HCT116 (cell line): ENCODE measurements around the gene DPH2. TPM values are rescaled to one million over a fixed set of nuclear protein-coding genes. Genes with fewer than 3 reads are reported as not detected.

Source experiments
- ATAC-seq: fragments of 200-7000 bp; cut with Tn5 transposase; 2 replicates; pipeline ENCODE4 v1.9.1; 2020; ENCODE audit warnings: mild to moderate bottlenecking, moderate library complexity
- BruUV-seq: library from RNA; stranded (reverse); fragments of 400-500 nt; replicated peaks from 2 replicates; lab custom pipeline; 2021; lab: Mats Ljungman, UMichigan
- CTCF ChIA-PET: fragments of 300-600 bp; sonication (Branson Sonifier 250); formaldehyde crosslinking; loops from one replicate; lab custom pipeline; 2021; ENCODE audit warnings: antibody characterized with exemption; lab: Charles Lee
- POLR2A ChIA-PET: fragments of 300-600, 350-600 bp; sonication (Branson Sonifier 250); formaldehyde crosslinking; loops from one replicate; lab custom pipeline; 2021; ENCODE audit warnings: antibody characterized with exemption; lab: Charles Lee
- RAD21 ChIA-PET, 2 experiments: fragments of 300-600 bp; sonication (Branson Sonifier 250); formaldehyde crosslinking; loops; one replicate each; lab custom pipeline; 2023; ENCODE audit warnings: low total read pairs in 2 of 2; ENCODE audit not compliant: uncharacterized antibody in 2 of 2, unreplicated experiment in 2 of 2, low non-redundant PET in 1 of 2; lab: Charles Lee
- DNase-seq: peaks from one replicate; pipeline ENCODE4 v3.0.0-alpha.2; 2010; ENCODE audit warnings: low read depth, low spot score
- H2AFZ ChIP-seq: fragments of 200-600 bp; shearing (Covaris generic), sonication (generic); 2 replicates; pipeline ENCODE4 v1.6.1; 2017; ENCODE audit warnings: low read depth, mixed run types, mixed read lengths, antibody characterized with exemption, low read length; ENCODE audit not compliant: poor library complexity, severe bottlenecking
- H3K27ac ChIP-seq: 2 replicates; pipeline ENCODE4 v1.5.1; 2012; ENCODE audit warnings: low read depth, low read length
- H3K27me3 ChIP-seq: fragments of 200-600 bp; sonication (generic); 2 replicates; pipeline ENCODE4 v1.6.1; 2016; ENCODE audit warnings: mixed run types, low read length, mixed read lengths; ENCODE audit not compliant: insufficient read depth
- H3K36me3 ChIP-seq, 2 experiments: fragments of 200-500 bp in 1 of 2; fragments of 200-600 bp in 1 of 2; sonication (Bioruptor generic) in 1 of 2; sonication (generic) in 1 of 2; 2 replicates each; pipeline versions ENCODE4 v1.5.1 to v1.6.1; 2014 to 2016; ENCODE audit warnings: low read length in 2 of 2, inconsistent platforms in 1 of 2, mixed read lengths in 1 of 2, mixed run types in 1 of 2; ENCODE audit not compliant: insufficient read depth in 2 of 2, control insufficient read depth in 1 of 2
- H3K4me1 ChIP-seq, 2 experiments: fragments of 200-600 bp in 1 of 2; sonication (generic) in 1 of 2; 2 replicates each; pipeline versions ENCODE4 v1.5.1 to v1.6.1; 2012 to 2017; ENCODE audit warnings: low read length in 2 of 2, inconsistent platforms in 1 of 2, mild to moderate bottlenecking in 1 of 2, mixed read lengths in 1 of 2, mixed run types in 1 of 2, moderate library complexity in 1 of 2; ENCODE audit not compliant: insufficient read depth in 2 of 2, control insufficient read depth in 1 of 2
- H3K4me2 ChIP-seq: fragments of 200-600 bp; sonication (generic); 2 replicates; pipeline ENCODE4 v1.6.1; 2017; ENCODE audit warnings: mixed run types, low read length, mixed read lengths
- H3K4me3 ChIP-seq, 2 experiments: fragments of 200-600 bp in 1 of 2; sonication (generic) in 1 of 2; replicated peaks in 1 of 2; 2 replicates each; pipeline ENCODE4 v1.5.1; 2011 to 2016; ENCODE audit warnings: low read length in 2 of 2, control low read depth in 1 of 2, low read depth in 1 of 2, mild to moderate bottlenecking in 1 of 2, mixed read lengths in 1 of 2, mixed run types in 1 of 2
- H3K79me2 ChIP-seq: fragments of 200-600 bp; sonication (generic); 2 replicates; pipeline ENCODE4 v1.6.1; 2017; ENCODE audit warnings: mild to moderate bottlenecking, mixed run types, low read length, moderate library complexity, mixed read lengths; ENCODE audit not compliant: insufficient read depth
- H3K9ac ChIP-seq: fragments of 200-600 bp; sonication (generic); 2 replicates; pipeline ENCODE4 v1.6.1; 2016; ENCODE audit warnings: low read length, mixed read lengths
- H3K9me2 ChIP-seq: fragments of 200-600 bp; sonication (generic), shearing (Covaris generic); 2 replicates; pipeline ENCODE4 v1.6.1; 2017; ENCODE audit warnings: mixed run types, mild to moderate bottlenecking, moderate library complexity; ENCODE audit not compliant: insufficient read depth
- H3K9me3 ChIP-seq, 2 experiments: fragments of 200-500 bp in 1 of 2; fragments of 200-600 bp in 1 of 2; sonication (Bioruptor generic) in 1 of 2; sonication (generic) in 1 of 2; 2 replicates each; pipeline ENCODE4 v1.6.1; 2014 to 2017; ENCODE audit warnings: low read length in 2 of 2, mixed read lengths in 2 of 2, inconsistent platforms in 1 of 2, low read depth in 1 of 2, mild to moderate bottlenecking in 1 of 2, mixed run types in 1 of 2, moderate library complexity in 1 of 2; ENCODE audit not compliant: control insufficient read depth in 1 of 2, insufficient read depth in 1 of 2
- H4K20me1 ChIP-seq: fragments of 200-600 bp; sonication (generic), shearing (Covaris generic); 2 replicates; pipeline ENCODE4 v1.6.1; 2017; ENCODE audit warnings: mixed run types, mild to moderate bottlenecking, moderate library complexity; ENCODE audit not compliant: insufficient read depth
- CBX3 ChIP-seq: IDR thresholded peaks from 2 replicates; pipeline ENCODE4 v1.6.1; 2012; ENCODE audit warnings: low read depth
- CEBPB ChIP-seq: IDR thresholded peaks from 2 replicates; pipeline ENCODE4 v1.6.1; 2012; ENCODE audit warnings: low read depth
- EGR1 ChIP-seq: IDR thresholded peaks from 2 replicates; pipeline ENCODE4 v1.6.1; 2012; ENCODE audit warnings: low read depth
- ELF1 ChIP-seq: IDR thresholded peaks from 2 replicates; pipeline ENCODE4 v1.6.1; 2012; ENCODE audit warnings: low read depth, borderline replicate concordance
- EZH2 ChIP-seq: fragments of 200-600 bp; sonication (generic); IDR thresholded peaks from 2 replicates; pipeline ENCODE4 v1.6.1; 2017; ENCODE audit warnings: antibody characterized with exemption, mixed run types
- JUND ChIP-seq: IDR thresholded peaks from 2 replicates; pipeline ENCODE4 v1.6.1; 2012
- POLR2A ChIP-seq: IDR thresholded peaks from 2 replicates; pipeline ENCODE4 v1.7.0; 2011; ENCODE audit warnings: borderline replicate concordance; ENCODE audit not compliant: insufficient read depth, insufficient read length; ENCODE audit errors: extremely low read depth
- SIN3A ChIP-seq: IDR thresholded peaks from 2 replicates; pipeline ENCODE4 v1.6.1; 2012; ENCODE audit warnings: low read depth
- SP1 ChIP-seq: IDR thresholded peaks from 2 replicates; pipeline ENCODE4 v1.6.1; 2012; ENCODE audit warnings: low read depth
- SRF ChIP-seq: IDR thresholded peaks from 2 replicates; pipeline ENCODE4 v1.6.1; 2012; ENCODE audit warnings: low read depth
- TCF7L2 ChIP-seq: IDR thresholded peaks from 2 replicates; pipeline ENCODE4 v1.7.0; 2011; ENCODE audit warnings: borderline replicate concordance, inconsistent platforms; ENCODE audit not compliant: insufficient read depth, insufficient read length; ENCODE audit errors: extremely low read depth
- YY1 ChIP-seq: IDR thresholded peaks from 2 replicates; pipeline ENCODE4 v1.6.1; 2011; ENCODE audit warnings: low read length, low read depth, moderate library complexity, mild to moderate bottlenecking; ENCODE audit not compliant: insufficient replicate concordance; ENCODE audit errors: extremely low read depth
- ZFX ChIP-seq: fragments of 450-650 bp; IDR thresholded peaks from 2 replicates; pipeline ENCODE4 v1.6.1; 2017
- intact Hi-C: fragments of 100-400 bp; cut with micrococcal nuclease; formaldehyde crosslinking; loops from 2 replicates; pipeline ENCODE4 v1.10.0; 2022
- total RNA-seq: library from RNA; stranded (reverse); gene quantifications from one replicate; pipeline ENCODE4 v1.2.1, GENCODE V29; 2021; ENCODE audit not compliant: unreplicated experiment
- TF ChIP-seq, protein P1 (sequence below), 3 experiments: fragments of 200-600 bp in 1 of 3; sonication (generic) in 1 of 3; IDR thresholded peaks in 2 of 3; conservative IDR thresholded peaks in 1 of 3; 2 replicates each; pipeline ENCODE4 v1.5.1; 2012 to 2017; ENCODE audit warnings: low read depth in 2 of 3, low read length in 2 of 3, antibody characterized with exemption in 1 of 3, borderline replicate concordance in 1 of 3, control low read depth in 1 of 3, mild to moderate bottlenecking in 1 of 3, mixed read lengths in 1 of 3, mixed run types in 1 of 3, moderate library complexity in 1 of 3; ENCODE audit not compliant: insufficient read depth in 1 of 3
- TF ChIP-seq, protein P2 (sequence below): IDR thresholded peaks from 2 replicates; pipeline ENCODE4 v1.6.1; 2012
- TF ChIP-seq, protein P3 (sequence below): IDR thresholded peaks from 2 replicates; pipeline ENCODE4 v1.6.1; 2012; ENCODE audit warnings: low read depth
- TF ChIP-seq, protein P4 (sequence below): IDR thresholded peaks from 2 replicates; pipeline ENCODE4 v1.6.1; 2011; ENCODE audit warnings: mild to moderate bottlenecking, low read length, moderate library complexity; ENCODE audit not compliant: insufficient replicate concordance; ENCODE audit errors: extremely low read depth

The DPH2 gene
- total RNA-seq, 1 experiment from 2014 or later = 53.2 TPM

DNA sequence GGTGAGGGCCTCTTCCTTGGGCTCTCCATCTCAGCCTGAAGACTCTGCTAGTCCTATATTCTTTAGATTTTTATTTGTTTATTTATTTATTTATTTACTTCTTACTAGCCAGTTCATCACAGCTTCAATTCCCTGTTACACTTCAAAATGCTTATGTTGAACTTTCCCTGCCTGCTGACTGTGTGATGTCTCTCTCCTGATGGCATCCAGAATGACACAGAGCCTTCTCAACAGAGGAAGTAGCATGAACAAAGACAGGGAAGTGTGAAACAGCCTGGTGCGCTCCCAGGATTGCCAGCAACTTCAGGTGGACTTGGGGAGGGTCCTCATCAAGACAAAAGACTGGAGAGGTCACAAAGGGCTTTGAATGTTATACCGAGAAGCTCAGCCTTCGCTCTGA, 27.4 kb upstream of the DPH2 start:
- ChIA-PET CTCF (interaction anchor here (1.9 to 9.8 kb wide), 2 partner anchors 9 to 179 kb away, joined by 9 to 130 read pairs; partner anchors contain the start of gene ARTN), POLR2A (no interaction called here), RAD21 (no interaction called here)
- intact Hi-C loops = no loop called here
- Histone ChIP-seq H3K36me3 (0 out of 4 replicates have a peak, but pooled peaks cover 0 to 3% of the 10 kb centered on the region in 2 experiments), H3K27ac (no peak overlapping the region), H3K27me3 (no peaks in the 10 kb centered on the region), H3K4me2 (no peak overlapping the region), H4K20me1 (no peaks in the 10 kb centered on the region), H2AFZ (no peak overlapping the region), H3K9ac (no peak overlapping the region), H3K79me2 (peaks cover 4% of the 10 kb centered on the region), H3K9me2 (no peaks in the 10 kb centered on the region), H3K4me3 (no peak overlapping the region), H3K9me3 (no peaks in the 10 kb centered on the region), H3K4me1 (peaks cover 4 to 18% of the 10 kb centered on the region in 2 experiments; a peak in 3 of 4 replicates)
- TF ChIP-seq JUND (no peak), TCF7L2 (no peak), SRF (no peak), ZFX (no peak), CEBPB (no peak), CBX3 (no peak), POLR2A (no peak), YY1 (no peak), EGR1 (no peak), SP1 (no peak), EZH2 (no peak), ELF1 (no peak), SIN3A (no peak)
- TF ChIP-seq, protein P1, sequence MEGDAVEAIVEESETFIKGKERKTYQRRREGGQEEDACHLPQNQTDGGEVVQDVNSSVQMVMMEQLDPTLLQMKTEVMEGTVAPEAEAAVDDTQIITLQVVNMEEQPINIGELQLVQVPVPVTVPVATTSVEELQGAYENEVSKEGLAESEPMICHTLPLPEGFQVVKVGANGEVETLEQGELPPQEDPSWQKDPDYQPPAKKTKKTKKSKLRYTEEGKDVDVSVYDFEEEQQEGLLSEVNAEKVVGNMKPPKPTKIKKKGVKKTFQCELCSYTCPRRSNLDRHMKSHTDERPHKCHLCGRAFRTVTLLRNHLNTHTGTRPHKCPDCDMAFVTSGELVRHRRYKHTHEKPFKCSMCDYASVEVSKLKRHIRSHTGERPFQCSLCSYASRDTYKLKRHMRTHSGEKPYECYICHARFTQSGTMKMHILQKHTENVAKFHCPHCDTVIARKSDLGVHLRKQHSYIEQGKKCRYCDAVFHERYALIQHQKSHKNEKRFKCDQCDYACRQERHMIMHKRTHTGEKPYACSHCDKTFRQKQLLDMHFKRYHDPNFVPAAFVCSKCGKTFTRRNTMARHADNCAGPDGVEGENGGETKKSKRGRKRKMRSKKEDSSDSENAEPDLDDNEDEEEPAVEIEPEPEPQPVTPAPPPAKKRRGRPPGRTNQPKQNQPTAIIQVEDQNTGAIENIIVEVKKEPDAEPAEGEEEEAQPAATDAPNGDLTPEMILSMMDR (IDR thresholded peaks at IDR 0.05 in 2 of 3, conservative IDR thresholded peaks at IDR 0.05 in 1 of 3; ENCODE audit: borderline replicate concordance in 1 of 3, insufficient read depth in 1 of 3, low read depth in 2 of 3, low read length in 2 of 3) = no peak
- TF ChIP-seq, protein P2, sequence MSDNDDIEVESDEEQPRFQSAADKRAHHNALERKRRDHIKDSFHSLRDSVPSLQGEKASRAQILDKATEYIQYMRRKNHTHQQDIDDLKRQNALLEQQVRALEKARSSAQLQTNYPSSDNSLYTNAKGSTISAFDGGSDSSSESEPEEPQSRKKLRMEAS = no peak
- TF ChIP-seq, protein P3, sequence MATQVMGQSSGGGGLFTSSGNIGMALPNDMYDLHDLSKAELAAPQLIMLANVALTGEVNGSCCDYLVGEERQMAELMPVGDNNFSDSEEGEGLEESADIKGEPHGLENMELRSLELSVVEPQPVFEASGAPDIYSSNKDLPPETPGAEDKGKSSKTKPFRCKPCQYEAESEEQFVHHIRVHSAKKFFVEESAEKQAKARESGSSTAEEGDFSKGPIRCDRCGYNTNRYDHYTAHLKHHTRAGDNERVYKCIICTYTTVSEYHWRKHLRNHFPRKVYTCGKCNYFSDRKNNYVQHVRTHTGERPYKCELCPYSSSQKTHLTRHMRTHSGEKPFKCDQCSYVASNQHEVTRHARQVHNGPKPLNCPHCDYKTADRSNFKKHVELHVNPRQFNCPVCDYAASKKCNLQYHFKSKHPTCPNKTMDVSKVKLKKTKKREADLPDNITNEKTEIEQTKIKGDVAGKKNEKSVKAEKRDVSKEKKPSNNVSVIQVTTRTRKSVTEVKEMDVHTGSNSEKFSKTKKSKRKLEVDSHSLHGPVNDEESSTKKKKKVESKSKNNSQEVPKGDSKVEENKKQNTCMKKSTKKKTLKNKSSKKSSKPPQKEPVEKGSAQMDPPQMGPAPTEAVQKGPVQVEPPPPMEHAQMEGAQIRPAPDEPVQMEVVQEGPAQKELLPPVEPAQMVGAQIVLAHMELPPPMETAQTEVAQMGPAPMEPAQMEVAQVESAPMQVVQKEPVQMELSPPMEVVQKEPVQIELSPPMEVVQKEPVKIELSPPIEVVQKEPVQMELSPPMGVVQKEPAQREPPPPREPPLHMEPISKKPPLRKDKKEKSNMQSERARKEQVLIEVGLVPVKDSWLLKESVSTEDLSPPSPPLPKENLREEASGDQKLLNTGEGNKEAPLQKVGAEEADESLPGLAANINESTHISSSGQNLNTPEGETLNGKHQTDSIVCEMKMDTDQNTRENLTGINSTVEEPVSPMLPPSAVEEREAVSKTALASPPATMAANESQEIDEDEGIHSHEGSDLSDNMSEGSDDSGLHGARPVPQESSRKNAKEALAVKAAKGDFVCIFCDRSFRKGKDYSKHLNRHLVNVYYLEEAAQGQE = no peak
- TF ChIP-seq, protein P4, sequence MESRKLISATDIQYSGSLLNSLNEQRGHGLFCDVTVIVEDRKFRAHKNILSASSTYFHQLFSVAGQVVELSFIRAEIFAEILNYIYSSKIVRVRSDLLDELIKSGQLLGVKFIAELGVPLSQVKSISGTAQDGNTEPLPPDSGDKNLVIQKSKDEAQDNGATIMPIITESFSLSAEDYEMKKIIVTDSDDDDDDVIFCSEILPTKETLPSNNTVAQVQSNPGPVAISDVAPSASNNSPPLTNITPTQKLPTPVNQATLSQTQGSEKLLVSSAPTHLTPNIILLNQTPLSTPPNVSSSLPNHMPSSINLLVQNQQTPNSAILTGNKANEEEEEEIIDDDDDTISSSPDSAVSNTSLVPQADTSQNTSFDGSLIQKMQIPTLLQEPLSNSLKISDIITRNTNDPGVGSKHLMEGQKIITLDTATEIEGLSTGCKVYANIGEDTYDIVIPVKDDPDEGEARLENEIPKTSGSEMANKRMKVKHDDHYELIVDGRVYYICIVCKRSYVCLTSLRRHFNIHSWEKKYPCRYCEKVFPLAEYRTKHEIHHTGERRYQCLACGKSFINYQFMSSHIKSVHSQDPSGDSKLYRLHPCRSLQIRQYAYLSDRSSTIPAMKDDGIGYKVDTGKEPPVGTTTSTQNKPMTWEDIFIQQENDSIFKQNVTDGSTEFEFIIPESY = no peak
- DNase-seq (no peak), ATAC-seq (no peak)
- BruUV-seq = no TSS peak
